H9 (cell line): ENCODE measurements around the gene PPAT. TPM values are rescaled to one million over a fixed set of nuclear protein-coding genes. Genes with fewer than 3 reads are reported as not detected.

Experiments
- DNase-seq: peaks from one replicate; pipeline ENCODE4 v3.0.0-alpha.2; 2017
- H2AFZ ChIP-seq: one replicate; pipeline ENCODE4 v1.6.1; 2013; ENCODE audit warnings: mild to moderate bottlenecking, low read length, control low read depth, moderate library complexity
- H2AK5ac ChIP-seq: 2 replicates; pipeline ENCODE4 v1.6.1; 2013; ENCODE audit warnings: low read length, control low read depth, mixed read lengths; ENCODE audit not compliant: insufficient read length
- H2BK120ac ChIP-seq: one replicate; pipeline ENCODE4 v1.6.1; 2013; ENCODE audit warnings: low read depth, mild to moderate bottlenecking, low read length, control low read depth, inconsistent platforms; ENCODE audit not compliant: poor library complexity, severe bottlenecking
- H2BK12ac ChIP-seq: 2 replicates; pipeline ENCODE4 v1.6.1; 2013; ENCODE audit warnings: low read length, control low read depth, mixed read lengths, low read depth; ENCODE audit not compliant: insufficient read length
- H2BK15ac ChIP-seq: 2 replicates; pipeline ENCODE4 v1.6.1; 2013; ENCODE audit warnings: low read depth, low read length, control low read depth
- H2BK20ac ChIP-seq: one replicate; pipeline ENCODE4 v1.6.1; 2013; ENCODE audit warnings: low read depth, mild to moderate bottlenecking, low read length, control low read depth, inconsistent platforms; ENCODE audit not compliant: poor library complexity, severe bottlenecking
- H2BK5ac ChIP-seq: 2 replicates; pipeline ENCODE4 v1.6.1; 2013; ENCODE audit warnings: low read length, control low read depth, mixed read lengths; ENCODE audit not compliant: insufficient read length
- H3K14ac ChIP-seq: 2 replicates; pipeline ENCODE4 v1.6.1; 2013; ENCODE audit warnings: low read length, control low read depth; ENCODE audit not compliant: insufficient read depth
- H3K18ac ChIP-seq: 2 replicates; pipeline ENCODE4 v1.6.1; 2013; ENCODE audit warnings: low read depth, mild to moderate bottlenecking, mixed read lengths, low read length, control low read depth; ENCODE audit not compliant: insufficient read length
- H3K23ac ChIP-seq: 2 replicates; pipeline ENCODE4 v1.6.1; 2013; ENCODE audit warnings: low read length, control low read depth, mixed read lengths, low read depth; ENCODE audit not compliant: insufficient read length
- H3K23me2 ChIP-seq: 2 replicates; pipeline ENCODE4 v1.6.1; 2013; ENCODE audit warnings: low read depth, mild to moderate bottlenecking, mixed read lengths, low read length, control low read depth; ENCODE audit not compliant: insufficient read length, poor library complexity, severe bottlenecking
- H3K27ac ChIP-seq: 2 replicates; pipeline ENCODE4 v1.5.1; 2013; ENCODE audit warnings: low read length, control low read depth, mixed read lengths, low read depth; ENCODE audit not compliant: insufficient read length
- H3K27me3 ChIP-seq: 2 replicates; pipeline ENCODE4 v1.6.1; 2013; ENCODE audit warnings: low read length, control low read depth, inconsistent platforms; ENCODE audit not compliant: insufficient read depth
- H3K4ac ChIP-seq: 2 replicates; pipeline ENCODE4 v1.6.1; 2013; ENCODE audit warnings: low read depth, mild to moderate bottlenecking, control low read depth, inconsistent platforms, low read length, moderate library complexity
- H3K4me1 ChIP-seq: 2 replicates; pipeline ENCODE4 v1.6.1; 2013; ENCODE audit warnings: low read length, control low read depth, inconsistent platforms; ENCODE audit not compliant: insufficient read depth
- H3K4me2 ChIP-seq: 2 replicates; pipeline ENCODE4 v1.6.1; 2013; ENCODE audit warnings: low read length, control low read depth, mixed read lengths; ENCODE audit not compliant: insufficient read length, insufficient read depth
- H3K56ac ChIP-seq: 2 replicates; pipeline ENCODE4 v1.6.1; 2013; ENCODE audit warnings: low read depth, mild to moderate bottlenecking, mixed read lengths, low read length, control low read depth; ENCODE audit not compliant: insufficient read length
- H3K79me1 ChIP-seq: 2 replicates; pipeline ENCODE4 v1.6.1; 2013; ENCODE audit warnings: low read depth, mild to moderate bottlenecking, moderate library complexity, low read length, control low read depth, inconsistent platforms; ENCODE audit not compliant: insufficient read depth, poor library complexity, severe bottlenecking
- H3K79me2 ChIP-seq: 2 replicates; pipeline ENCODE4 v1.6.1; 2013; ENCODE audit warnings: low read length, control low read depth, inconsistent platforms; ENCODE audit not compliant: insufficient read depth
- H3K9ac ChIP-seq: 2 replicates; pipeline ENCODE4 v1.6.1; 2013; ENCODE audit warnings: low read length, control low read depth, mixed read lengths; ENCODE audit not compliant: insufficient read length; ENCODE audit errors: extremely low read depth
- H3K9me3 ChIP-seq: one replicate; pipeline ENCODE4 v1.6.1; 2013; ENCODE audit warnings: low read depth, low read length, inconsistent platforms; ENCODE audit not compliant: control insufficient read depth
- H3T11ph ChIP-seq: one replicate; pipeline ENCODE4 v1.6.1; 2013; ENCODE audit warnings: mild to moderate bottlenecking, low read length, control low read depth, inconsistent platforms
- H4K20me1 ChIP-seq: one replicate; pipeline ENCODE4 v1.6.1; 2013; ENCODE audit not compliant: control insufficient read depth, insufficient read length, insufficient read depth
- H4K5ac ChIP-seq: 2 replicates; pipeline ENCODE4 v1.6.1; 2013; ENCODE audit warnings: low read depth, mild to moderate bottlenecking, mixed read lengths, low read length, control low read depth; ENCODE audit not compliant: insufficient read length
- H4K8ac ChIP-seq: replicated peaks from 2 replicates; pipeline ENCODE4 v1.6.1; 2013; ENCODE audit warnings: low read length, control low read depth, mixed read lengths, low read depth; ENCODE audit not compliant: insufficient read length
- H4K91ac ChIP-seq: 2 replicates; pipeline ENCODE4 v1.6.1; 2013; ENCODE audit warnings: low read depth, mild to moderate bottlenecking, moderate library complexity, mixed read lengths, low read length, control low read depth; ENCODE audit not compliant: insufficient read length
- H3K27ac Mint-ChIP-seq, 3 experiments: 2 replicates in 2 of 3; 3 replicates in 1 of 3; pipeline ENCODE4 v1.8.0; 2020 to 2021; ENCODE audit warnings: mixed read lengths in 3 of 3, mild to moderate bottlenecking in 1 of 3, moderate library complexity in 1 of 3
- H3K27me3 Mint-ChIP-seq: 2 replicates; pipeline ENCODE4 v1.8.0; 2021; ENCODE audit warnings: low read depth, mild to moderate bottlenecking, moderate library complexity, mixed read lengths
- H3K36me3 Mint-ChIP-seq, 3 experiments: 2 replicates in 2 of 3; 3 replicates in 1 of 3; pipeline ENCODE4 v1.8.0; 2020 to 2021; ENCODE audit warnings: low read depth in 3 of 3, mixed read lengths in 3 of 3; ENCODE audit not compliant: insufficient read depth in 1 of 3
- H3K4me1 Mint-ChIP-seq, 2 experiments: 2 replicates each; pipeline ENCODE4 v1.8.0; 2020; ENCODE audit warnings: mixed read lengths in 2 of 2
- H3K4me3 Mint-ChIP-seq, 2 experiments: 2 replicates in 1 of 2; 3 replicates in 1 of 2; pipeline ENCODE4 v1.8.0; 2020 to 2021; ENCODE audit warnings: mild to moderate bottlenecking in 2 of 2, mixed read lengths in 2 of 2, moderate library complexity in 1 of 2
- H3K9me3 Mint-ChIP-seq, 2 experiments: 2 replicates in 1 of 2; 3 replicates in 1 of 2; pipeline ENCODE4 v1.8.0; 2020; ENCODE audit warnings: mild to moderate bottlenecking in 2 of 2, mixed read lengths in 2 of 2, moderate library complexity in 1 of 2
- WGBS: extraction: QIAGEN DNeasy Blood & Tissue Kit; methylation state at CpG from one replicate; pipeline ENCODE4 v1.1.7; 2013; ENCODE audit warnings: missing lambda C conversion rate, low lambda C conversion rate, mixed read lengths; ENCODE audit not compliant: insufficient read length; ENCODE audit errors: extremely low coverage; 5-methylcytosine and 5-hydroxymethylcytosine counted together
- total RNA-seq: library from RNA; stranded (reverse); gene quantifications from 2 replicates; pipeline ENCODE4 v1.2.1, GENCODE V29; 2021
- TF ChIP-seq, protein P1 (sequence below): fragments of 200-600 bp; sonication (generic); conservative IDR thresholded peaks from 3 replicates; pipeline ENCODE4 v1.8.0; 2021; ENCODE audit warnings: antibody characterized with exemption, mild to moderate bottlenecking

The PPAT gene
- total RNA-seq, 1 experiment from 2014 or later = 77.1 TPM

DNA sequence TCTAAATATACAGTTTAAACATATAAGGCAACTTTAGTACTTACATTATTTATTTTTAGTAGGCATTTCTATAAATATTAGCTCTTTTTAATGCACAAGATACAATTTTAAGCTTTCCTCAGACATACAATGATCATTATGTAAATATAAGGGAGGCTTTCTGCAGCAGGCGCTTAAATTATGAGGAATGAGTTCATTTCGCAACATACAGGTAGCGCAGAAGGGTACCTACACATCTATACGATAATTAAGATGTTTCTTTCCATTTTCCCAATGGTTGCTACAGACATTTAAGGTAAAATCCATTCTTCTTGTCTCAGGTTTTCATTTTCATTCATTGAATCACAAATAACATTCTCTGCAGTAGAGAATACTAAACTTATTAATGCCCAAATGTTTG is 49.3 kb downstream of the PPAT start:
- Mint-ChIP-seq H3K27ac (no peak overlapping the region), H3K4me3 (peak overlapping the region; percentile 86; a peak in 4 of 5 replicates), H3K36me3 (peaks cover 0 to 5% (median 2%) of the 10 kb centered on the region in 3 experiments; a peak in 3 of 7 replicates), H3K4me1 (peaks cover 14 to 18% of the 10 kb centered on the region in 2 experiments), H3K27me3 (peaks cover 4% of the 10 kb centered on the region; the same call in 1 of the 2 replicates), H3K9me3 (no peaks in the 10 kb centered on the region)
- no peak overlapping the region for H4K8ac ChIP-seq
- H2BK12ac ChIP-seq = no peak overlapping the region
- no peak overlapping the region for H3K23ac ChIP-seq
- no peaks in the 10 kb centered on the region for H3K4me1 ChIP-seq
- H3K14ac ChIP-seq = no peak overlapping the region
- no peaks in the 10 kb centered on the region for H3K79me1 ChIP-seq
- no peak overlapping the region for H2BK15ac ChIP-seq
- WGBS = no CpG with 5 or more reads among the region's 4 CpGs
- no peak overlapping the region for H2AK5ac ChIP-seq
- H3K9me3 ChIP-seq = no peaks in the 10 kb centered on the region
- no peak overlapping the region for H3K9ac ChIP-seq
- H3K18ac ChIP-seq = no peak overlapping the region
- H2BK120ac ChIP-seq = no peak overlapping the region
- H2BK20ac ChIP-seq = no peak overlapping the region
- H3T11ph ChIP-seq = no peak overlapping the region
- H2BK5ac ChIP-seq = no peak overlapping the region
- H2AFZ ChIP-seq = no peak overlapping the region
- no peaks in the 10 kb centered on the region for H3K27me3 ChIP-seq
- no peak overlapping the region for H4K5ac ChIP-seq
- TF ChIP-seq, protein P1, sequence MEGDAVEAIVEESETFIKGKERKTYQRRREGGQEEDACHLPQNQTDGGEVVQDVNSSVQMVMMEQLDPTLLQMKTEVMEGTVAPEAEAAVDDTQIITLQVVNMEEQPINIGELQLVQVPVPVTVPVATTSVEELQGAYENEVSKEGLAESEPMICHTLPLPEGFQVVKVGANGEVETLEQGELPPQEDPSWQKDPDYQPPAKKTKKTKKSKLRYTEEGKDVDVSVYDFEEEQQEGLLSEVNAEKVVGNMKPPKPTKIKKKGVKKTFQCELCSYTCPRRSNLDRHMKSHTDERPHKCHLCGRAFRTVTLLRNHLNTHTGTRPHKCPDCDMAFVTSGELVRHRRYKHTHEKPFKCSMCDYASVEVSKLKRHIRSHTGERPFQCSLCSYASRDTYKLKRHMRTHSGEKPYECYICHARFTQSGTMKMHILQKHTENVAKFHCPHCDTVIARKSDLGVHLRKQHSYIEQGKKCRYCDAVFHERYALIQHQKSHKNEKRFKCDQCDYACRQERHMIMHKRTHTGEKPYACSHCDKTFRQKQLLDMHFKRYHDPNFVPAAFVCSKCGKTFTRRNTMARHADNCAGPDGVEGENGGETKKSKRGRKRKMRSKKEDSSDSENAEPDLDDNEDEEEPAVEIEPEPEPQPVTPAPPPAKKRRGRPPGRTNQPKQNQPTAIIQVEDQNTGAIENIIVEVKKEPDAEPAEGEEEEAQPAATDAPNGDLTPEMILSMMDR = no peak
- H3K4me2 ChIP-seq = no peak overlapping the region
- H4K20me1 ChIP-seq = no peaks in the 10 kb centered on the region
- DNase-seq = no peak
- no peak overlapping the region for H4K91ac ChIP-seq
- H3K56ac ChIP-seq = no peak overlapping the region
- H3K23me2 ChIP-seq = peaks cover 4% of the 10 kb centered on the region
- no peaks in the 10 kb centered on the region for H3K79me2 ChIP-seq
- no peak overlapping the region for H3K27ac ChIP-seq
- H3K4ac ChIP-seq = no peak overlapping the region
